ENCODE measurements around the gene METTL4.
A peak's percentile ranks its signal among the peaks of the same experiment; 100 is the strongest.
"Not testable (repeated sequence)": the region's sequence is repeated elsewhere in the genome, so short reads cannot be mapped to it uniquely, and the experiment has no call there.

Gene METTL4

GRCh38 chr18:2564373-2564772 is 6.9 kb downstream of the METTL4 start:
- DNase-seq (ENCODE audit: low read depth) = no peak

- DNase-seq (ENCODE audit: low read depth) = no peak
Measured at GRCh38 chr18:2559249-2559648, 12.1 kb downstream of the METTL4 start.

GRCh38 chr18:2557536-2557935 is 13.8 kb downstream of the METTL4 start:
- DNase-seq (ENCODE audit: low read depth) = no peak

- DNase-seq (ENCODE audit: low read depth) = no peak
Measured at GRCh38 chr18:2555895-2556294, 15.4 kb downstream of the METTL4 start.

- no peak for DNase-seq (ENCODE audit: low read depth)
Measured at GRCh38 chr18:2554696-2555095, 16.6 kb downstream of the METTL4 start.

- no peak for DNase-seq (ENCODE audit: low read depth)
Measured at GRCh38 chr18:2551425-2551824, 19.9 kb downstream of the METTL4 start.

- no peak for DNase-seq (ENCODE audit: low read depth)
Measured at GRCh38 chr18:2549462-2549861, 21.8 kb downstream of the METTL4 start.

- DNase-seq (ENCODE audit: low read depth) = peak; percentile 75
Measured at GRCh38 chr18:2547477-2548087, 23.7 kb downstream of the METTL4 start.

- DNase-seq (ENCODE audit: low read depth) = no peak
Measured at GRCh38 chr18:2545155-2545554, 26.1 kb downstream of the METTL4 start.

GRCh38 chr18:2541925-2542563 is 29.3 kb downstream of the METTL4 start:
- peak; percentile 68 for DNase-seq (ENCODE audit: low read depth)

GRCh38 chr18:2540575-2540974 is 30.7 kb downstream of the METTL4 start:
- DNase-seq (ENCODE audit: low read depth) = no peak

- no peak for DNase-seq (ENCODE audit: low read depth)
Measured at GRCh38 chr18:2538844-2539243, 32.5 kb downstream of the METTL4 start.

GRCh38 chr18:2538236-2538635 is 33.1 kb downstream of the METTL4 start:
- no peak for DNase-seq (ENCODE audit: low read depth)

- DNase-seq (ENCODE audit: low read depth) = no peak
Measured at GRCh38 chr18:2537296-2537695, 34.0 kb downstream of the METTL4 start.

- peak; percentile 96 for DNase-seq (ENCODE audit: low read depth)
Measured at GRCh38 chr18:2536493-2536892, 34.8 kb downstream of the METTL4 start.

GRCh38 chr18:2536063-2536462 is 35.2 kb downstream of the METTL4 start:
- no peak for DNase-seq (ENCODE audit: low read depth)

- DNase-seq (ENCODE audit: low read depth) = no peak
Measured at GRCh38 chr18:2535419-2535910, 35.8 kb downstream of the METTL4 start.

- DNase-seq (ENCODE audit: low read depth) = no peak
Measured at GRCh38 chr18:2534906-2535305, 36.4 kb downstream of the METTL4 start.

- no peak for DNase-seq (ENCODE audit: low read depth)
Measured at GRCh38 chr18:2532797-2533196, 38.5 kb downstream of the METTL4 start.

- no peak for DNase-seq (ENCODE audit: low read depth)
Measured at GRCh38 chr18:2531751-2532150, 39.6 kb downstream of the METTL4 start.

GRCh38 chr18:2529154-2529553 is 42.2 kb downstream of the METTL4 start:
- peak; percentile 74 for DNase-seq (ENCODE audit: low read depth)

- DNase-seq (ENCODE audit: low read depth) = no peak
Measured at GRCh38 chr18:2526329-2526728, 45.0 kb downstream of the METTL4 start.

GRCh38 chr18:2524794-2525198 is 46.5 kb downstream of the METTL4 start:
- DNase-seq (ENCODE audit: low read depth) = not testable (repeated sequence)

- DNase-seq (ENCODE audit: low read depth) = no peak
Measured at GRCh38 chr18:2522112-2522511, 49.2 kb downstream of the METTL4 start.
